SHP77 treated with DMSO at 0.1 percent for 48 hours (cell line): ENCODE results near the gene ROMO1.
"Not testable (repeated sequence)": the region's sequence is repeated elsewhere in the genome, so short reads cannot be mapped to it uniquely, and the experiment has no call there.

Source experiments
- DNase-seq: peaks from one replicate; lab custom pipeline; 2025; lab: John Stamatoyannopoulos, UW

Gene ROMO1

DNA sequence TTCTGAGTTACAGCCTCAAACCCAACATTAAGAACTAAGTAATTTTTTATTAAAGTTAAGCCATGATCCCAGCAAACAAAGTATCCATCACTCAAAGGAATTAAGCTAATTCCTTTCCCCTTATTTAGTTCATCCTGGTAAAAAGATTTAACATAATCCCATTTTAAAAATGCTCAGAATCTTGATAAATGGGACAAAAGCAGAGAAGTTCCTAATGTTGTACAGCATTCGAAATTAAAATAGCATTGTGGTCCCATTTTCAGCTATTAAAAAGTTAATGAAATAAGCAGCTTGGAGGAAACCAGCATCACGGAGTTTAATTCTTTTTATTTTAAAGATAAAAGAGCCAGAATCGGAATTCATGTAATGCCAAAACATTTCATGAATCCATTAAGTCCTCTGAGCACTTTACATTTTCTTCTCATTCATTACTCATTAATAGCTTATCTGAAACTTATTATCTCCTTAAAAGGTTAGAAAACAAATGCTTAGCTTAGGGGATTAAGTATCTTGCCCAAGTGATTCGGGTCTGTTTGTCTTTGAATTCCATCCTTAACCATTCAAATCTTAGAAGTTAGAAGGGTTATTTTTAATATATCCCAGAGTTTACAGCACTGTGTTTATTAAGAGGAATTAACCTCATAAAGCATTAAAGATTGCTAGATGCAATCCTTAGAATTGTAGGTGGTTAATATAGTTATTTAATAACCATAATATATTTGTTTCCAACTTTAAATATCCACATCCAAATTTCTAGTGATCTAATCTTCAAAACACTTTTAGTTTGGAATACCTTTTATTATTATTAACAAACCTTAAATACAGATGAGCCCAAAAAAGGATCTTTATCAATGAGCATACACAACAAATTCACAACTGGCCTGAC is 31.6 kb downstream of the ROMO1 start:
- no peak for DNase-seq

DNA sequence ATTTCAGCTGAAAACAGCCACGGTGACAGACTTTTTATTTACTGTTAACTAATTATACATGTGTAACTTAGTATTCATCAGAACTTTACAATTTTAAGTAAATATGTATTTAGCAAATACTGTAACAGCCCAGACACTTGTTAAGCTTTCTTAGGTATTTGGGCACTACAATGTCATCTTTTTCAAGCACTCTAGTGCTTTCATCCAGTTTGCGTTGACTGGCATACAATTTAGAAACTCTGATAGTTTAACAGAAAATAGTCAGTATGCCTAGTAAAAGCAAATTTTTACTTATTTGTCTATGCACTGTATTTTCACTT is 32.2 kb downstream of the ROMO1 start:
- DNase-seq = no peak

DNA sequence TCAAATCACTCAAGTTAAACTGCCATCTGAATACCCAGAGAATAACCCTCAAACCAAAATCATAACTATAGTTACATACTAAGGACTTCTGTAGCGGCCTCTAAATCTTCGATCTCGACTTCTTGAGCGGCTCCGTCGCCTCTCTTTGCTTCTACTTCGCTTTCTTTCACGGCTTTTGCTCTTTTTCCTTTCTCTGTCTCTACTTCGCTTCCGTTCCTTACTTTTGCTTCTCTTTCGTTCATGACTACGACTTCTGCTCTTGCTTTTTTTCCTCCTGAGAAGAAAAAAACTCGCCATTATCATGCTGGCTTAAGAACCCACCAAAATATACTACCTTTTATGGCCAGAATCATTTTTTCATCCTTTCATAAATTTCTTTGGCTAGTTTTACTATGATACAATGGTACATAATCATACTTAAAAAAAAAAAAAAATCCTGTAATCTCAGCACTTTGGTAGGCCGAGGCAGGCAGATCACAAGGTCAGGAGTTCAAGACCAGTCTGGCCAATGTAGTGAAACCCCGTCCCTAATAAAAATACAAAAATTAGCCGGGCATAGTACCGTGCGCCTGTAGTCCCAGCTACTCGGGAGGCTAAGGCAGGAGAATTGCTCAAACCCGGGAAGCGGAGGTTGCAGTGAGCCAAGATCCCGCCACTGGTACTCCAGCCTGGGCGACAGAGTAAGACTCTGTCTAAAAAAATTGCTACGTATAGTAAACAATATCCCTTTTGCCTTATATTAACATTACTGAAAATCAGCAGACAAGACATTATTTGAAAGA is 32.8 kb downstream of the ROMO1 start:
- DNase-seq = no peak

DNA sequence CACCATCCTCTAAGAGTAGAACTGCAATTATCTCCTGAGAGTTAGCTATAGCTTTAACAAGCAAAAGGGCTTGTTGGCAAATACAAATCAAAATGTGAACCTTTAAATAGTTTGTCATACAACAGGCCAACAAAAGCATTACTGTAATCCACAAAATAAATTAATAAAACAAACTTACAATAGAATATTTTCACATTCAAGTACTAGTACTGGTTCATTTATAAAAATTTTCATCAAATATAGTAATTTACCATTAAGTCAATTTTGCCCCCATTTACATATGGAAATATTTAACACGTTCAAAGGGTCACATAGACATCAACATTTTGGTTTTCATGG is 33.4 kb downstream of the ROMO1 start:
- DNase-seq = no peak

DNA sequence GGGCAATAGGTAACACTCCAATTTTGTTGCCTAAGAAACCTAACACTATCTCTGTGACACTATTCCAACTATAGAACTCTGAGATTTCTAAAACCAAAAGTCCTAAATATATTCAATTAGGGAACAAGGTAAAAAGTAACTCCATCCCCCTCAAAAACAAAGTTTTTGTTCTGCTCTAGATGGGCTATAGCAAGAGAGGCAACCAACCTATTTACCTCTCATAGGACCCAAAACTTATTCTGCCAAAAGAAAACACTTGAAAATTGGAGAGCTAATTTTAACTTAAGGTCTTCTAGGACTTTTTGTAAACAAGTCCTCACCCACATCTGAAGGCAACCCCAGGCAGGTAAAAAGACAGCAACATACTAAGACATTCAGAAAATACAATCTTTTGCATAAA is 35.2 kb downstream of the ROMO1 start:
- DNase-seq = no peak

DNA sequence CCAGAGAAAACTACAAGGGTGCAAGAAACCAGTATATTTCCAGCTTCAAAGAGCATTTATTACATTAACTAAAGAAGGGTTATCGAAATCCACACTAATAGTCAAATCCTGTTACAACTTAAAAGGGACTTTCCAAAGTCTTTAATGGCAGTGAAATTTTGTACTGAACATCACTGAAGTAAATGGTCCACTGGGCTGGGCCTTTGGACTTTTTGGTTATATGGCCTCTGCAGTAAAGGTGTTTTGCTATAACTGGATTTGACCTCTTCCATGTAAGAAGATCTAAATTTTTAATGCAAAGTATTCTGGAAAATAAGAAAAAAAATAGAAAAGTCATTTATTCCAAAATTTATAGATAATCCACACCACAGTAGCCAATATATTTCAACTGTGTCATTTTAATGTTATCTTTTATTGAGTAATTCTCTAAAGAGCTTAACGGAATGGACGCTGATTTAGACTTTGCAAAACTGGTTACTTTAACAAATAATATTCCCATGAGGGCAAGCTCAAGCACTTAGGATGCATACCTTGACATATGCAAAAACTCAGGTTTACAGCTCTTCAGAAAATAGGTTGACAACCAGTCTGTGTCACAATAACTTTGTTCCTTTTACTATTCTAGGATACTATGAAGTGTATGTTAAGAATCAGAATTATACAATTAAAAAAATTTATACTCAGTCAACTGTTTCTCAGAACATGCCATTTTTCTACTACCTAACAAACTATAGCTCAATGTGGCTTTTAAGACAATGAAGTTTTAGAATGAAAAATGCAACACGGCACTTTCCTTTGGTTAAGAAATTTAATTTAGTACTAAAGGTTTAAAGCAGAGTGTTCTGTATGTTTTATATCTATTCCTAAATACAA is 35.8 kb downstream of the ROMO1 start:
- no peak for DNase-seq

DNA sequence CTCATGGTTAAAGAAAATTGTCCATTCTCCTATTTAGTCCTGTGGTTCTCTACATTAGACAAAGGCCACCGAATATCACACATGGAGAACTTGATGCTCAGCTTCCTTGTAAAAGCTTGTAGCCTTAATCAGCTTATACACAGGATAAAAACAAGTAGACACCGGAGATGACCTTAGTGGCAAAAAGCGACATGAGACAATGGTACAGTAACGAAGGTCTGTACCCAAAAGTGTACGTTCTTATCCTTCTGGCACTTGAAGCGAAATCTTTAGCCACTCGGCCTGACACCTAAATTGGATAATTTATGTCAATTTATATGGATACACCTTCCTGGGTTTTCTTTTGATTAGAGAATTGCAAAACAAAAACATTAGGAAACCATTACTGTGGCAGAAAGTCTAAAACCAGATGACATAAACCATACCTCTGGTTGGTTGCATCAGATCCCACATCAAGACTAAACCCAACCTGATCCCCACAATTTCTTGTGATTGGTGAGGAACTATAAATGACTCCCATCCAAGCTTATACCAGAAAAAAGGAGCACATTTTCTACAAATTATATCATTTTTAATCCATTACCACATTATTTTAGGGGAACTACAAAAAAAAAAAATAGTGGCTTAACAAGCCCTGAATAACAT is 36.7 kb downstream of the ROMO1 start:
- DNase-seq = no peak

DNA sequence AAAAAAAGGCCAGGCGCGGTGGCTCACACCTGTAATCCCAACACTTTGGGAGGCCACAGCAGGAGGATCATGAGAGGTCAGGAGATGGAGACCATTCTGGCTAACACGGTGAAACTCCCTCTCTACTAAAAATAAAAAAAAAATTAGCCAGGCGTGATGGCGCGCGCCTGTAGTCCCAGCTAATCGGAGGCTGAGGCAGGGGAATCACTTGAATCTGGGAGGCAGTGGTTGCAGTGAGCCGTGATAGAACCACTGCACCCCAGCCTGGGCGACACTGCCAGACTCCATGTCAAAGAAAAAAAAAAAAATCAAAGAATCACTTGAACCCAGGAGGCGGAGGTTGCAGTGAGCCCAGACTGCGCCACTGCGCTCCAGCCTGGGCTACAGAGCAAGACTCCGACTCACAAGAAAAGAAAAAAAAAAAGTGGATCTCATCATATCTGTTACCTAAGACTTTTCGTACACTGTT is 38.7 kb downstream of the ROMO1 start:
- no peak for DNase-seq

DNA sequence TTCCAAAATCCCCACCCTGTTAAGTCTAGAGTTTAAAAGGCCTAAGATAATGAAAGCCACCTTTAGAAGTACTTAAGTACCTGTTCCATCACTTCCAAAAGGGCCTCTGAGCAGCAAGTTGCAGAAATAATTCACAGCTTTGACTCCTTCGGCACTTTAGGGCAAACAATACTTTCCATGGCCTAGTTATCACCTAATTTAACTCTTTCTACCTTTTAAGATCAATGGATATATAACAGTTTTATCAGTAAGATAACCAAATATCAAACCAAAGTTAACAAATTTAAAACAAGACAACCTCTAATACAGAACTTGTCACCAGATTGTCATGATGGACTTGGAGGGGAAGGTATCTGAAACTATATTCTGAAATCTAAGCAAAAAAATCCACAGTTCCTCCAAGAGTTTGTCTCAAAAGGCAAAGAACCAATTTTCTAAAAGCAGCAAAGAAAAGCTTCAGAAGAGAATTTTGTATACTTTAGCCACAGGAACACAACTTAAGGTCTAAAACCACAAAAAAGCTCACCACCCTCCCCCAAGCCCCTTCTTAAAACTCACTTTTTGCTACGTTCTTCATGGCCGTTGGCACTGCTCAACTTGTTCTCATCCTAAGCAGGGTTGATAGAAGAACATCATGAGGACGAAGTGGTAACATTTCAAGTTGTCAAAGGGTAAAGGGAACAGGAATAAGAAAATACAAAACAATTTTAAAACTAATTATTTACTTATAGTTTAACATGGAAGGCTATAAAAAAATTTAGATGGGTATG is 39.4 kb downstream of the ROMO1 start:
- no peak for DNase-seq

DNA sequence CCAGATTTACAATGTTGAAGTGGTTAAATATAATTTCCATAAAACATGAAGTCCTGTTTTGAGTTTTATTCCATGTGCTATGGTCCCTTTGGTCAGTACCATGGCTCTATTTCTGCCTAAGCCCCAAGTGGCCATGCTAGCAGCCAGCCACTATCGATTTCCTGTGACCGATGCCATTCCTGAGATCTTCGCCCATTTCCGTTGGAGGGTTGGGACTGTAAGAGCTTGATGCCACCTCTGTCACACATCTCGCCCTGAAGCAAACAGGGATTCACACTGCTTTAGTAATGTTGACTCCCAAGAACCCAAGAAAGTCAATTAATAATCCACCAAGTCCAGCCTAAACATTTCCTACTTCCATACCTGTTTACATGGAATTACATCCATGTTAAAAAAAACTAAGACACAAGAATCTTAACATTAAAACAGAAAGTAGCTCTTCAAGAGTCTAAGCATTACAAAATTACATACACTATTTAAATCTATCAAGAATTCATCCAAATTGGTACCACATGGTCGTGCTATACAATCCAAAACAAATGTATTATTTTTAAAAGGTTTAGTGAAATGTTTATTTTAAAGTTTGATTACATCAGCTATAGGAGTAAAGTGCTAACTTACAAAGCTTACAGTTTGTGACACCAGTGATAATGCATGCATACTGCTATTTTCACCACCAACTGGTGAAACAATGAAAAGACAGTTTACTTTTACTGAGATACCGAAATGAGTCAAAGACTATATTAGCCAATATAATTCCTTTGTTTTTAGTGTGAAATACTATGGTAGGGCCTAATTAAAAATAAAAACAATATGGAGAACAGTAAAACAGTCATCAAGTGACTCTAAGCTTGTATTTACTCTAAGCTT is 40.3 kb downstream of the ROMO1 start:
- DNase-seq = no peak

DNA sequence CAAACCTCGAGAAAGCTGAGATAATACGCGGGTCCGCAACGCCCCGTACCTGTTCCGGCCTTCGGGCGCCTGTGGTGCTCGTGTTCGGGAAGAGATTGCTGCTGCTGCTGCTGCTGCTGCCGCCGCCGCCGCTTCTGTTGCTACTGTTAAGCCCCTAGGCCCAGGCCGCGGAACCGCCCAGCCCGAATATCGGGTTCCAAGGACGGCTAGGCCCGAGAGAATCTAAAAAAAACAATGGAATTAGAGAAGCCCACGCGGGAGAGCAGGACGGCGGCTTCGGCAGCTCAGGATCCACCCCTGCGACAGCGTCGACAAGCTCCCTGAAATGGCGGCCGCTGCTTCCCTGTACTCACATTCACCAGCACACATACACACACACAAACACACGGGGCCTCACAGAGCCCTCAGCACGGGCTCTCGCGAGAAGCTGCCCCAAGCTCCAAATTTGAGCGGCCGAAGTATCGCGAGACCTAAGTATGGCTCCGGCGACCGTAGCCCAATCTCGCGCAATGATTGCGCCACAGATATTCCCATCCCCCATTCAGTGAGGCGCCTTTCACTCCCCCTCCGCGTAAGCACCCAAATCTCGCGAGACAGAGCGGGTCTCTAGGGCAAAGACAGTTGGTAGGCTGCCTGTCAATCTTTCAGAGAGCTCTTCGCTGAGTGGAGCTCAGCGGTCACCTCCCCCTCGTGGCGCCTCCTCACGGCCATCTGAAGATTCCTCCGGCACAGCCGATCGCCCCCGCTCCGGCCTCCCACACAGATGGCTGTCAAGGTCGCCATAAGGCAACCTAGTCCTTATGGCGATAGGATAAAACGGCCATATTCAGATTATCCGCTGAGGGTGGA is 42.9 kb downstream of the ROMO1 start, which contains the start of gene RBM39:
Gene RBM39, minus strand, starts transcription at position 369 of the 849 bp plus-strand sequence. CDS start 1,386 bp downstream, outside the sequence.
- peak; percentile 99 for DNase-seq

DNA sequence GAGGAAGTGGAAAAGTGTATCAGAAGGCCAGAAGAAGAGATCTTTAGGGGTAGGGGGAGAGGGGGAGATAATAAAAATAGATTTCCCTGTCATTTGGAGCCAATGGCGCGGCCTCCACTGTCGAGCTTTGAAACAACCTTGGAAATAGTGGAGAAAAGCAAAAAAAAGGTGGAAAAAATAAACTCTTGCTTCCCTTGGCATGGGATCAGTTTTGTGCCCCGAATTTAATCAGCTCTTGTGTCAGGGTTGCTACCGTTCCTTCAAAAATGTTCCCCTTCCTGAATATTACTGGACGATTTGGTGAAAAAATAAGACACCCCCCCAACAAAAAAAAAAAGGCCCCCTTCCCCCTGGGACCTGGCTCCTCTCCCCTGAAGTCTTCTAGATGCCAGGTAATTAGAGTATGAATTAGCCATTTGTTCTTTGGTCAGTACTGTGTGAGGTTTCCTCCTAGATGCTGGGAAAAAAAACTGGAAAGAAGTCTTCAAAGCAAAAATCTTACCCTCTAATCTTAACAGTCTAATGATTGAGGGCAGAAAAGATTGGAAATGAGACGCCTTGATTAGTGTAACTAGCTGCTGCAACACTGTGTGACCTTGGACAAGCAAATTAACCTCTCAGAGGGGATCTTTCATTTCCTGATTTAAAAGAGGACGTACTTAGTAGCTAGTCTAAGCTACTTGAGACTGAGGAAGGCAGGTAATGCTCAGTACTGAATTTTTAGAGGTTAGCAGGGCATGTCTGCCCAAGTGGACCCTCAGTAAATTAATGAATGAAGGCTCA is 43.7 kb downstream of the ROMO1 start:
- DNase-seq = peak; percentile 11

DNA sequence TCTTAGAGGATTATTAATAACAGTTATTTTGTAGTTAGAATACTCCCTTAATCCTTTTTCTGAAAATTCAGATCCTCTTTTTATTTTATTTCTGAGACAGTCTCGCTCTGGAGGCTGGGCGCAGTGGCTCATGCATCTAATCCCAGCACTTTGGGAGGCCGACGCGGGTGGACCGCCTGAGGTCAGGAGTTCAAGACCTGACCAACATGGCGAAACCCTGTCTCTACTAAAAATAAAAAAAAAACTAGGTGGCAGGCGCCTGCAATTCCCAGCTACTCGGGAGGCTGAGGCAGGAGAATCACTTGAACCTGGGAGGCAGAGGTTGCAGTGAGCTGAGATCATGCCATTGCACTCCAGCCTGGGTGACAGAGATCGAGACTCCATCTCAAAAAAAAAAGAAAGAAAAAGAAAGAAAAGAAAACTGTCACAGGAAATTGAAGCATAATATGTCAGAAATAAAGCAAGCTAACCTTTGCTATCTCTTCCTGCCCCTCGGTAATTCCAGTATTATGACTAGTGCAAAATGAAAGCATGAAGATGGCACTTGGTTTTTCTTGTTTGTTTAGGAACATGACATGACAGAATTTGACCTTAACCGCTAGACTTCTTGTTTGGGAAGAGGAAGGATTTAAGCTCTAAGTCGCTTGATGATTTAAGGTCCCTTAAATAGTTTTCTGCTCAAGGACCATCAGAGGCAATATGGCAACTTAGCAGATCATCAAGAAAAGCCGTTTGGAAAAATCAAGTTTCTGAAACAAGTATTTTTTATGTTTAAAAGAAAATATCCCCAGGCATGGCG is 44.7 kb downstream of the ROMO1 start:
- peak; percentile 14 for DNase-seq

DNA sequence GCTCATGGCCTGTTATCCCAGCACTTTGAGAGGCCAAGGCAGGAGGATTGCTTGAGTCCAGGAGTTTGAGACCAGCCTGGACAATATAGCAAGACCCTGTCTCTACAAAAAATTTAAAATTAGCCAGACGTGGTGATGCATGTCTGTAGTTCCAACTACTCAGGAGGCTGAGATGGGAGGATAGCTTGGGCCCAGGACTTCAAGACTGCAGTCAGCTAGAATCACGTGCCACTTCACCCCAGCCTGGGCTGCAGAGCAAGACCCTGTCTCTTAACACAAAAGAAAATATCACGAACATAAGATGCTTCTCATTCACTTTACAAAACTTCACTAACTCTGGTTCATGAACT is 45.3 kb downstream of the ROMO1 start:
- not testable (repeated sequence) for DNase-seq
